ENCODE results near the gene HDGFL2. TPM values are rescaled to one million over a fixed set of nuclear protein-coding genes. Genes with fewer than 3 reads are reported as not detected.
A peak's percentile ranks its signal among the peaks of the same experiment; 100 is the strongest.

The HDGFL2 gene
- 58.8 TPM for polyA plus RNA-seq (ENCODE audit: insufficient read length)
- long read RNA-seq, donor 1, transcript HDGFL2-208 (16 exons, 2,281 nt), result major isoform, 12 of 48 reads
- long read RNA-seq, donor 1, transcript HDGFL2-210 (16 exons, 2,255 nt), result minor isoform, 7 of 48 reads
- long read RNA-seq, donor 1, partial matches to known transcripts, result 29 of 48 reads
- long read RNA-seq, donor 1, other reads (novel, unspliced or antisense), result 0 of 48 reads
- long read RNA-seq, donor 2, transcript HDGFL2-208 (16 exons, 2,281 nt), result major isoform, 14 of 37 reads
- long read RNA-seq, donor 2, partial matches to known transcripts, result 21 of 37 reads
- long read RNA-seq, donor 2, other reads (novel, unspliced or antisense), result 0 of 37 reads
- long read RNA-seq, donor 3, transcript HDGFL2-208 (16 exons, 2,281 nt), result major isoform, 9 of 26 reads
- long read RNA-seq, donor 3, partial matches to known transcripts, result 16 of 26 reads
- long read RNA-seq, donor 3, other reads (novel, unspliced or antisense), result 0 of 26 reads
- long read RNA-seq, donor 4, result 0 reads
- long read RNA-seq, donor 5, transcript HDGFL2-210 (16 exons, 2,255 nt), result minor isoform, 8 of 29 reads
- long read RNA-seq, donor 5, transcript HDGFL2-208 (16 exons, 2,281 nt), result major isoform, 16 of 29 reads
- long read RNA-seq, donor 5, partial matches to known transcripts, result 5 of 29 reads
- long read RNA-seq, donor 5, other reads (novel, unspliced or antisense), result 0 of 29 reads
- long read RNA-seq, donor 6, transcript HDGFL2-208 (16 exons, 2,281 nt), result major isoform, 7 of 61 reads
- long read RNA-seq, donor 6, partial matches to known transcripts, result 52 of 61 reads
- long read RNA-seq, donor 6, other reads (novel, unspliced or antisense), result 0 of 61 reads
- long read RNA-seq, donor 7, transcript HDGFL2-208 (16 exons, 2,281 nt), result major isoform, 10 of 41 reads
- long read RNA-seq, donor 7, transcript HDGFL2-210 (16 exons, 2,255 nt), result minor isoform, 7 of 41 reads
- long read RNA-seq, donor 7, partial matches to known transcripts, result 24 of 41 reads
- long read RNA-seq, donor 7, other reads (novel, unspliced or antisense), result 0 of 41 reads
- long read RNA-seq, donor 8, partial matches to known transcripts, result 0 of 5 reads
- long read RNA-seq, donor 8, other reads (novel, unspliced or antisense), result 0 of 5 reads

GRCh38 chr19:4472174-4472974, at the start of gene HDGFL2:
TSS of gene HDGFL2 (plus strand) at chr19:4472297. CDS start at chr19:4472351, 54 bp downstream.
- no peak for DNase-seq

- no peak for DNase-seq
Observed at GRCh38 chr19:4423416-4424126, 48.5 kb upstream of the HDGFL2 start.

GRCh38 chr19:4425537-4425936, 46.6 kb upstream of the HDGFL2 start:
- no peak for DNase-seq

GRCh38 chr19:4428326-4428975, 43.6 kb upstream of the HDGFL2 start:
- no peak for DNase-seq

- no peak for DNase-seq
Observed at GRCh38 chr19:4429256-4429655, 42.8 kb upstream of the HDGFL2 start.

- peak; percentile 56 for DNase-seq
Observed at GRCh38 chr19:4429771-4430171, 42.3 kb upstream of the HDGFL2 start.

GRCh38 chr19:4430760-4431159, 41.3 kb upstream of the HDGFL2 start:
- DNase-seq, result no peak

GRCh38 chr19:4431296-4431695, 40.8 kb upstream of the HDGFL2 start:
- no peak for DNase-seq

GRCh38 chr19:4431808-4432674, 40.1 kb upstream of the HDGFL2 start:
- DNase-seq, result no peak

GRCh38 chr19:4432918-4433506, 39.1 kb upstream of the HDGFL2 start:
- DNase-seq, result no peak

GRCh38 chr19:4434391-4434790, 37.7 kb upstream of the HDGFL2 start:
- DNase-seq, result no peak

GRCh38 chr19:4436231-4436630, 35.9 kb upstream of the HDGFL2 start:
- no peak for DNase-seq

GRCh38 chr19:4437103-4437502, 35.0 kb upstream of the HDGFL2 start:
- no peak for DNase-seq

- no peak for DNase-seq
Observed at GRCh38 chr19:4439243-4439642, 32.9 kb upstream of the HDGFL2 start.

- no peak for DNase-seq
Observed at GRCh38 chr19:4441994-4442818, 29.9 kb upstream of the HDGFL2 start.

- DNase-seq, result no peak
Observed at GRCh38 chr19:4442819-4443146, 29.3 kb upstream of the HDGFL2 start.

- DNase-seq, result no peak
Observed at GRCh38 chr19:4443188-4443587, 28.9 kb upstream of the HDGFL2 start.
